Skeletal muscle tissue (tissue), 4 donors: ENCODE measurements around the gene TMEM119. TPM values are rescaled to one million over a fixed set of nuclear protein-coding genes. Genes with fewer than 3 reads are reported as not detected.

Experiments used
- H3K27ac ChIP-seq: one replicate; pipeline ENCODE4 v1.7.0; 2013; ENCODE audit warnings: mild to moderate bottlenecking, low read depth, low read length, inconsistent platforms
- H3K27me3 ChIP-seq, 3 donors: one replicate each; pipeline ENCODE4 v1.7.0; 2013; ENCODE audit warnings: low read length in 3 of 3; ENCODE audit not compliant: control insufficient read depth in 3 of 3, insufficient read depth in 3 of 3
- H3K36me3 ChIP-seq, 3 donors: one replicate each; pipeline ENCODE4 v1.7.0; 2013; ENCODE audit warnings: low read length in 3 of 3; ENCODE audit not compliant: control insufficient read depth in 3 of 3, insufficient read depth in 3 of 3
- H3K4me1 ChIP-seq, 3 donors: one replicate each; pipeline ENCODE4 v1.7.0; 2013; ENCODE audit warnings: low read length in 3 of 3, mild to moderate bottlenecking in 3 of 3; ENCODE audit not compliant: control insufficient read depth in 3 of 3, insufficient read depth in 3 of 3
- H3K4me3 ChIP-seq, 3 donors: one replicate each; pipeline ENCODE4 v1.7.0; 2013; ENCODE audit warnings: low read length in 3 of 3
- H3K9ac ChIP-seq, 3 donors: one replicate each; pipeline ENCODE4 v1.7.0; 2013; ENCODE audit warnings: low read length in 3 of 3, mild to moderate bottlenecking in 3 of 3, moderate library complexity in 2 of 3, low read depth in 1 of 3
- H3K9me3 ChIP-seq, 3 donors: one replicate each; pipeline ENCODE4 v1.7.0; 2013; ENCODE audit warnings: low read length in 3 of 3; ENCODE audit not compliant: control insufficient read depth in 3 of 3
- total RNA-seq: library from RNA; depleted of rRNA; stranded (reverse); fragments of >200 nt; gene quantifications from one replicate; pipeline ENCODE4 v1.2.3, GENCODE V29; 2014
- donor health status: Osteomylitis.

Gene TMEM119
- total RNA-seq, 1 donor from 2014 or later = 37.1 TPM

DNA sequence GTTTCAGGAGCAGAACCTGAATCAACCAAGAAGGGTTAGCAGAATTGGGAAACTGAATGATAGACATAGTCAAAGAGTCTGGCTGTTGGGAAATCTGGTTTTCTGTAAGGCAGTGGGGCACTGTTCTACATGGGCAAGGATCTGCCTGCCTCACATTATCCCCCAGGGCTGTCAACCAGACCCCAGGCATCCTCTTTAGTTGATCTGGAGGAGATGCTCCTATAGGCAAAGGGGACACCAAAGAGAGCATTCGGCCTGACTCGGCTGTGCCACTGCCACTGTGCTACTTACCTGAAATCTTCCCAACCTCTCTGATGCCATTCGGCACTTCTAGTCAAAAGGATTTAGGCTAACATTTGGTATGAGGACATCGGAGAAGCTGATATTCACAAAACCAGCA lies 31.4 kb downstream of the TMEM119 start:
- H3K36me3 ChIP-seq = peaks cover 37 to 57% (median 54%) of the 10 kb centered on the region in 3 donors
- H3K27ac ChIP-seq = peak overlapping the region; percentile 74
- peak overlapping the region in 2 of 3 donors; percentile 5 to 7 for H3K9ac ChIP-seq
- H3K4me1 ChIP-seq = peaks cover 29 to 48% (median 30%) of the 10 kb centered on the region in 3 donors
- H3K9me3 ChIP-seq = no peaks in the 10 kb centered on the region
- no peaks in the 10 kb centered on the region for H3K27me3 ChIP-seq
- no peak overlapping the region for H3K4me3 ChIP-seq

GRCh38 chr12:108565976-108566375 lies 31.9 kb downstream of the TMEM119 start:
- H3K9me3 ChIP-seq = no peaks in the 10 kb centered on the region
- peaks cover 29 to 48% (median 30%) of the 10 kb centered on the region in 3 donors for H3K4me1 ChIP-seq
- peak overlapping the region in 2 of 3 donors; percentile 5 to 7 for H3K9ac ChIP-seq
- peak overlapping the region; percentile 74 for H3K27ac ChIP-seq
- no peak overlapping the region for H3K4me3 ChIP-seq
- H3K27me3 ChIP-seq = no peaks in the 10 kb centered on the region
- peaks cover 37 to 57% (median 54%) of the 10 kb centered on the region in 3 donors for H3K36me3 ChIP-seq

DNA sequence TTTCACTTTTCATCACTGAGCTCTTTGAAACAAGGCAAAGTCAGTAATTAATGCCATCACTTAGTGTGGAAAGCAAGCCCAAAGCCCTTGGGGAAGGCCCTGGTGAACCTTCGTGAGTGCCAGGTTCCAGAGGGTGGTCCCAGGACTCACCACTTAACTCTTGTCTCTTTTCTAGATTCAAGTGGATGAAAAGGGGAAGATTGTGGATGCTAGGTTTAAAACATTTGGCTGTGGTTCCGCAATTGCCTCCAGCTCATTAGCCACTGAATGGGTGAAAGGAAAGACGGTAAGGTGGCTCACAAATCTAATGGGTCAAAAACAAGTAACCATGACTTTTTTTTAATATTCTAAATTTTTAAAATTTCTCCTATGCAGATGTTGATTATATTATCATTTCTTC lies 32.7 kb downstream of the TMEM119 start:
- Histone ChIP-seq H3K27ac (peak overlapping the region; percentile 74), H3K36me3 (peaks cover 39 to 57% (median 54%) of the 10 kb centered on the region in 3 donors), H3K9ac (no peak overlapping the region), H3K4me3 (no peak overlapping the region), H3K9me3 (no peaks in the 10 kb centered on the region), H3K4me1 (peaks cover 31 to 49% (median 34%) of the 10 kb centered on the region in 3 donors), H3K27me3 (no peaks in the 10 kb centered on the region)

DNA sequence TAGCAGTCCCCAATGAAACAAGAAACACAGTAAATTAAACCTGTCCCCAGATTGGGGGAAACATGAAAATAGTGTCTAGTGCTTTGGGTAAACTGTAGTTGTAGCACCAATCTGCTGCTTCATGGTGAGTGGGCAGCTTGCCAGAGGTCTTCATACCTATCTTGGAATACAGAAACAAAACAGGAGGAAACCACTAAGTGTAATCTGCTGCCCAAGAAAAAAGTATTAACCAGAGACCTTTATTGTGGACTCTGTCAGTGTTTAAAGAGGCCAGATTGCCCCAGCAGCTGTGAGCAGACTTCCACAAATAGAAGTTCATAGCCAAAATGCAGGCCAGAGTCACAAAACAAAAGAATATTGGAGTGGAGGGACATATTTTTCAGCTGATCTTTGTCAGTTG lies 33.2 kb downstream of the TMEM119 start:
- Histone ChIP-seq H3K9me3 (no peaks in the 10 kb centered on the region), H3K4me1 (peaks cover 35 to 54% (median 38%) of the 10 kb centered on the region in 3 donors), H3K27me3 (no peaks in the 10 kb centered on the region), H3K27ac (peak overlapping the region; percentile 74), H3K4me3 (no peak overlapping the region), H3K9ac (no peak overlapping the region), H3K36me3 (peaks cover 37 to 57% (median 53%) of the 10 kb centered on the region in 3 donors)

- Histone ChIP-seq H3K4me1 (peaks cover 42 to 62% (median 46%) of the 10 kb centered on the region in 3 donors), H3K9me3 (no peaks in the 10 kb centered on the region), H3K27me3 (no peaks in the 10 kb centered on the region), H3K36me3 (peaks cover 30 to 48% (median 44%) of the 10 kb centered on the region in 3 donors), H3K9ac (peak overlapping the region in 2 of 3 donors; percentile 95 to 96), H3K4me3 (peak overlapping the region; percentile 91 to 93 (median 93)), H3K27ac (peak overlapping the region; percentile 74)
Measured at GRCh38 chr12:108563804-108564151, 34.1 kb downstream of the TMEM119 start.

- H3K9me3 ChIP-seq = no peaks in the 10 kb centered on the region
- H3K27me3 ChIP-seq = no peaks in the 10 kb centered on the region
- peaks cover 25 to 45% (median 39%) of the 10 kb centered on the region in 3 donors for H3K36me3 ChIP-seq
- peak overlapping the region; percentile 94 to 96 (median 95) for H3K9ac ChIP-seq
- peak overlapping the region; percentile 91 for H3K27ac ChIP-seq
- H3K4me3 ChIP-seq = peak overlapping the region; percentile 91 to 93 (median 93)
- H3K4me1 ChIP-seq = peaks cover 45 to 64% (median 49%) of the 10 kb centered on the region in 3 donors
Measured at GRCh38 chr12:108563136-108563803, 34.6 kb downstream of the TMEM119 start.

- H3K9ac ChIP-seq = peak within 1 kb of the TSS; percentile 95 to 99 (median 98)
- peak within 1 kb of the TSS; percentile 93 to 100 (median 98) for H3K4me3 ChIP-seq
- peaks cover 52 to 70% (median 52%) of the 10 kb centered on the region in 3 donors for H3K4me1 ChIP-seq
Measured at GRCh38 chr12:108562348-108563135, 35.3 kb downstream of the TMEM119 start, which contains the start of gene ISCU. Gene ISCU, plus strand, starts transcription at chr12:108562596. Its CDS starts 27 bp downstream, at chr12:108562623.

DNA sequence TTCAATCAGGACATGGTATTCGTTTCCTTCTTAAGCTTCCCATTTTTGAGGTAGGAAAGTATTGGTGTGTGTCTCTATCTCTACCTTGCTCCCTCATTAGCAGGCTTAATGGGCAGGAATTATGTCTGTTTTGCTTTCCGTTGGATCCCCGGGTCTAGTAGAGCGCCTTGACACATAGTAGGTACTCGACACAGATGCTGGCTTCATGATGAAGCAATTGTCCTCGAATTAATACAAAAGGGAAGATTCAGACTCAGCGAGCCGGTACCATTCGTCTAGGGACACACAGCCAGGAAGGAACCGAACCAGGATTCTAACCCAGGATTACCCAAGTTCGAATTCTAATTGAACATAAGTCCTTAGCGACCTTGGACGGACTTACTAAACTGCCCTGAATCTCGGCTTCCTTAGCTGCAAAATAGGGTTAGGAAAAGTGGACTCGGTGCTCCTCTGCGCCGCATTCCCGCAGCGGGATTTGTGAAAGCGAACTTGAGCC lies 36.0 kb downstream of the TMEM119 start:
- Histone ChIP-seq H3K9ac (peak overlapping the region; percentile 92 to 99 (median 98)), H3K27me3 (no peaks in the 10 kb centered on the region), H3K27ac (peak overlapping the region; percentile 94), H3K36me3 (peaks cover 15 to 39% (median 30%) of the 10 kb centered on the region in 3 donors), H3K4me1 (peaks cover 52 to 70% (median 56%) of the 10 kb centered on the region in 3 donors), H3K4me3 (peak overlapping the region; percentile 93 to 100 (median 98)), H3K9me3 (no peaks in the 10 kb centered on the region)

More at GRCh38 chr12:108562348-108563135, 35.3 kb downstream of the TMEM119 start, which contains the start of gene ISCU:
- Histone ChIP-seq H3K36me3 (peaks cover 18 to 42% (median 33%) of the 10 kb centered on the region in 3 donors), H3K9me3 (no peaks in the 10 kb centered on the region), H3K27ac (peak within 1 kb of the TSS; percentile 94), H3K27me3 (no peaks in the 10 kb centered on the region)

DNA sequence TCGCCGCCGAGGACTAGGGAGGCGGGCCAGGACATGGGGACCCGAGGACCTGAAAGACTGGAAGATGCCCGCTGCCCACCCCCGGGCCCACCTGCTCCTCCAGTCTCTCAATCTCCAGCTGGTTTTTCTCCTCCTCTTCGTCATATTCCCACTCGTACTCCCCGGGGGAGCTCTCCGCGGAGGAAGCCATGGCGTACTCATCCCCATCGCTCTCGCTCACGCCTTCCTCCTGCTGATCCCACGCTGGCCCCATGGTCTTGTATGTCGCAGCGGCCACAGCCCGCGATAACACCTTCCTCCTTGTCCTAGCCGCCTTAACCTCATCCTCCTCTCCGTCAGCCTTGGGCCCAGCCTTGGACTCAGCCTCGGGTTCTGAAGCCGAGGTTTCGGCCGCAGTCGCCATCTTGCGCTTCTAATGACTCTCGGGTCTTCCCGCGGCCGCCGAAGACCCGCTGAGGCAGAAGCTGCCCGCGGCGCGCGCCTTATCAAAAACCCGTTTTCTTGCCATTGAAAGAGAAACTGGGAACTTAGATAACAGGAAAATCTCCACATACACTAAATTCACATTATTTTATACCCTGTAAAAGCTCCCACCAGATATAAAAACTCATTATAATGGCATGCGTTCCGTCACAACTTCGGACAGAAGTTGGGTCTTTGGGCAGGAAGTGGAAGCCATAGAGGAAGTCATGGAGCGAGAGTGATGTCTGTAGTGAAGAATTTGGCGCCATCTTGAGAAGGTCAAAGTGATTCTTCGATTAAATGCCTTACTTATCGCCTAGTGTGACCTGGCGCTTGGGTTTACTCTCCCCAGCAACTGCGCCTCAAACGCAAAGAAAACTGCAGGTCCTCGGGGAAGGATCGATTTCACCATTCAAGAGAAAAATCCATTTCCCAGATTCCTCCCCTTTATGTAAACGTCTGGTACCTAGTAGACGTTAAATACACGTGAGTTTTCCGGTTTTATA lies 36.8 kb downstream of the TMEM119 start, which contains the start of gene SART3:
TSS of gene SART3 (minus strand) at position 422 of the 968 bp plus-strand sequence. CDS start at position 403, 19 bp downstream.
- Histone ChIP-seq H3K27me3 (no peaks in the 10 kb centered on the region), H3K9ac (peak within 1 kb of the TSS; percentile 92 to 99 (median 98)), H3K4me1 (peaks cover 52 to 70% (median 59%) of the 10 kb centered on the region in 3 donors), H3K27ac (peak within 1 kb of the TSS; percentile 94), H3K4me3 (peak within 1 kb of the TSS; percentile 93 to 100 (median 98)), H3K9me3 (no peaks in the 10 kb centered on the region), H3K36me3 (peaks cover 8 to 30% (median 21%) of the 10 kb centered on the region in 3 donors)
